GM15510 (cell line): Measurements from ENCODE around the gene IL17F.

Source experiments
- POLR2A ChIP-seq: IDR thresholded peaks from 3 replicates; pipeline ENCODE4 v1.6.1; 2011; ENCODE audit warnings: borderline replicate concordance; ENCODE audit not compliant: insufficient read length; ENCODE audit errors: extremely low read depth

The IL17F gene

GRCh38 chr6:52216932-52217575 lies 27.2 kb downstream of the IL17F start:
- no peak for TF ChIP-seq POLR2A

GRCh38 chr6:52215787-52216186 lies 28.5 kb downstream of the IL17F start:
- no peak for TF ChIP-seq POLR2A

GRCh38 chr6:52213127-52213526 lies 31.2 kb downstream of the IL17F start:
- TF ChIP-seq POLR2A, result no peak

GRCh38 chr6:52210227-52210626 lies 34.1 kb downstream of the IL17F start:
- no peak for TF ChIP-seq POLR2A

GRCh38 chr6:52209770-52210169 lies 34.5 kb downstream of the IL17F start:
- TF ChIP-seq POLR2A, result no peak

GRCh38 chr6:52208612-52209011 lies 35.7 kb downstream of the IL17F start:
- TF ChIP-seq POLR2A, result no peak

- TF ChIP-seq POLR2A, result no peak
These were observed 37.2 kb downstream of the IL17F start for GRCh38 chr6:52207066-52207465.

- no peak for TF ChIP-seq POLR2A
These were observed 42.8 kb downstream of the IL17F start for GRCh38 chr6:52201493-52201892.

- no peak for TF ChIP-seq POLR2A
These were observed 43.3 kb downstream of the IL17F start for GRCh38 chr6:52201046-52201445.

GRCh38 chr6:52195886-52196285 lies 48.4 kb downstream of the IL17F start:
- no peak for TF ChIP-seq POLR2A

- no peak for TF ChIP-seq POLR2A
These were observed 52.5 kb downstream of the IL17F start for GRCh38 chr6:52191824-52192223.

GRCh38 chr6:52190409-52190808 lies 53.9 kb downstream of the IL17F start:
- no peak for TF ChIP-seq POLR2A

- TF ChIP-seq POLR2A, result no peak
These were observed 54.3 kb downstream of the IL17F start for GRCh38 chr6:52189974-52190373.

GRCh38 chr6:52187098-52187497 lies 57.2 kb downstream of the IL17F start:
- TF ChIP-seq POLR2A, result no peak
